NCI-H82 (cell line): ENCODE data around the gene ANP32B.
"Not testable (repeated sequence)": the region's sequence is repeated elsewhere in the genome, so short reads cannot be mapped to it uniquely, and the experiment has no call there.

Source experiments
- DNase-seq: peaks from one replicate; lab custom pipeline; 2025; lab: John Stamatoyannopoulos, UW

ANP32B gene

GRCh38 chr9:97963232-97963631, 19.9 kb upstream of the ANP32B start:
- no peak for DNase-seq

GRCh38 chr9:97964901-97965300, 18.2 kb upstream of the ANP32B start:
- no peak for DNase-seq

GRCh38 chr9:97966493-97966892, 16.6 kb upstream of the ANP32B start:
- no peak for DNase-seq

GRCh38 chr9:97969014-97969413, 14.1 kb upstream of the ANP32B start:
- peak; percentile 25 for DNase-seq

- DNase-seq, result no peak
Measured at GRCh38 chr9:97970165-97970564, 13.0 kb upstream of the ANP32B start.

- DNase-seq, result no peak
Measured at GRCh38 chr9:97972753-97973152, 10.4 kb upstream of the ANP32B start.

- peak; percentile 90 for DNase-seq
Measured at GRCh38 chr9:97975376-97975775, 7.8 kb upstream of the ANP32B start.

- DNase-seq, result not testable (repeated sequence)
Measured at GRCh38 chr9:97976633-97977032, 6.5 kb upstream of the ANP32B start.

GRCh38 chr9:97978371-97979130, 4.6 kb upstream of the ANP32B start:
- peak; percentile 94 for DNase-seq

- DNase-seq, result peak; percentile 77
Measured at GRCh38 chr9:97979788-97980478, 3.2 kb upstream of the ANP32B start.

GRCh38 chr9:97980479-97980803, 2.7 kb upstream of the ANP32B start:
- no peak for DNase-seq

- DNase-seq, result peak; percentile 39
Measured at GRCh38 chr9:97980918-97981845, 2.0 kb upstream of the ANP32B start.

GRCh38 chr9:97981846-97982682, 1.1 kb upstream of the ANP32B start:
- peak; percentile 23 for DNase-seq

GRCh38 chr9:97983589-97984187, 547 bp downstream of the ANP32B start:
- DNase-seq, result peak; percentile 66

GRCh38 chr9:97984188-97985057, 1.3 kb downstream of the ANP32B start:
- peak; percentile 74 for DNase-seq

GRCh38 chr9:97985058-97985861, 2.1 kb downstream of the ANP32B start:
- DNase-seq, result peak; percentile 40

GRCh38 chr9:97987487-97987886, 4.3 kb downstream of the ANP32B start:
- no peak for DNase-seq

- no peak for DNase-seq
Measured at GRCh38 chr9:97990259-97990658, 7.1 kb downstream of the ANP32B start.

- DNase-seq, result no peak
Measured at GRCh38 chr9:97991818-97992217, 8.7 kb downstream of the ANP32B start.
